Activated naive CD4-positive, alpha-beta T cell treated with anti-CD3 and anti-CD28 coated beads for 36 hours (primary cell): ENCODE data around the gene GGT5. TPM values are rescaled to one million over a fixed set of nuclear protein-coding genes. Genes with fewer than 3 reads are reported as not detected.
"Not testable (repeated sequence)": the region's sequence is repeated elsewhere in the genome, so short reads cannot be mapped to it uniquely, and the experiment has no call there.

Experiments
- CTCF ChIA-PET: fragments of 350-600 bp; sonication (Branson Sonifier 250); formaldehyde crosslinking; loops from one replicate; lab custom pipeline; 2021; ENCODE audit warnings: antibody characterized with exemption; lab: Charles Lee
- DNase-seq: peaks from one replicate; pipeline ENCODE4 v3.0.0-alpha.2; 2020
- H3K27ac Mint-ChIP-seq: one replicate; pipeline ENCODE4 v1.8.0; 2021; ENCODE audit warnings: mild to moderate bottlenecking, mixed read lengths
- H3K27me3 Mint-ChIP-seq: one replicate; pipeline ENCODE4 v1.8.0; 2021; ENCODE audit warnings: low read depth, mixed read lengths
- H3K36me3 Mint-ChIP-seq: one replicate; pipeline ENCODE4 v1.8.0; 2021; ENCODE audit warnings: low read depth, mixed read lengths
- H3K4me1 Mint-ChIP-seq: one replicate; pipeline ENCODE4 v1.8.0; 2021; ENCODE audit warnings: low read depth, mixed read lengths
- H3K4me3 Mint-ChIP-seq: one replicate; pipeline ENCODE4 v1.8.0; 2021; ENCODE audit warnings: mild to moderate bottlenecking, moderate library complexity, mixed read lengths
- H3K9me3 Mint-ChIP-seq: one replicate; pipeline ENCODE4 v1.8.0; 2021; ENCODE audit warnings: mixed read lengths
- intact Hi-C: fragments of 100-400 bp; cut with micrococcal nuclease; formaldehyde crosslinking; loops from one replicate; pipeline ENCODE4 v1.15.1; 2023
- total RNA-seq, 2 experiments: library from RNA; stranded (reverse); gene quantifications; one replicate each; pipeline ENCODE4 v1.2.3, GENCODE V29; 2021

Gene GGT5
- total RNA-seq, 2 experiments from 2014 or later = not detected

DNA sequence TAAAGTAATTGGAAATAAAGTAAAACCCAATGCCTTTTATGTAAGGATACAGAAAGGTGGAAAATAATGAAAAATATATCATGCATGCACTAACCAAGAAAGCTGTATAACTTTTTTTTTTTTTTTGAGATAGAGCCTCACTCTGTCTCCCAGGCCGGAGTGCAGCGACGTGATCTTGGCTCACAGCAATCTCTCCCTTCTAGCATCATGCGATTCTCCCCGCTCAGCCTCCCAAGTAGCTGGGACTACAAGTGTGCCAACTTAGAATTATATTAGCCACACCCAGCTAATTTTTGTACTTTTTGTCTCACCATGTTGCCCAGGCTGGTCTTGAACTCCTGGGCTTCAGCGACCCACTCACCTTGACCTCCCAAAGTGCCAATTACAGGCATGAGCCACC is 4.5 kb downstream of the GGT5 start:
- no peak overlapping the region for H3K27ac Mint-ChIP-seq
- no peaks in the 10 kb centered on the region for H3K36me3 Mint-ChIP-seq
- peaks cover 36% of the 10 kb centered on the region for H3K4me1 Mint-ChIP-seq
- no peak overlapping the region for H3K4me3 Mint-ChIP-seq
- H3K9me3 Mint-ChIP-seq = no peaks in the 10 kb centered on the region
- H3K27me3 Mint-ChIP-seq = no peaks in the 10 kb centered on the region
- intact Hi-C loops = loop anchor here (5.0 kb wide), 1 partner anchor 53 kb away; no protein-coding TSS in a partner anchor
- no peak for DNase-seq
- CTCF ChIA-PET = interaction anchor here (1.0 to 2.4 kb wide), 2 partner anchors 9 to 83 kb away, joined by 3 to 17 read pairs; no protein-coding TSS in a partner anchor

DNA sequence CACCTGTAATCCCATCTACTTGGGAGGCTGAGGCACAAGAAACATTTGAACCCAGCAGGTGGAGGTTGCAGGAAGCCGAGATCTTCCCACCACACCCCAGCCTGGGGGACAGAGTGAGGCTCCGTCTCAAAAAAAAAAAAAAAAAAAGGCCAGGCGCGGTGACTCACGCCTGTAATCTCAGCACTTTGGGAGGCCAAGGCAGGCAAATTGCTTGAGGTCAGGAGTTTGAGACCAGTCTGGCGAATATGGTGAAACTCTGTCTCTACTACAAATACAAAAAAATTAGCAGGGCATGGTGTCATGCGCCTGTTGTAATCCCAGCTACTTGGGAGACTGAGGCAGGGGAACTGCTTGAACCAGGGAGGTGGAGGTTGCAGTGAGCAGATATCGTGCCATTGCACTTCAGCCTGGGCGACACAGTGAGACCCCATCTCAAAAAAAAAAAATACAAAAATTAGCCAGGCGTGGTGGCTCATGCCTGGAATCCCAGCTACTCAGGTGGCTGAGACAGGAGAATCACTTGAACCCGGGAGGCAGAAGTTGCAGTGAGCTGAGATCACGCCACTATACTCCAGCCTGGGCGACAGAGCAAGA is 6.7 kb downstream of the GGT5 start:
- H3K27me3 Mint-ChIP-seq, H3K36me3 Mint-ChIP-seq, H3K27ac Mint-ChIP-seq, intact Hi-C loops, H3K4me3 Mint-ChIP-seq, CTCF ChIA-PET, DNase-seq, H3K9me3 Mint-ChIP-seq: not testable (repeated sequence)
- H3K4me1 Mint-ChIP-seq = peaks cover 25% of the 10 kb centered on the region

DNA sequence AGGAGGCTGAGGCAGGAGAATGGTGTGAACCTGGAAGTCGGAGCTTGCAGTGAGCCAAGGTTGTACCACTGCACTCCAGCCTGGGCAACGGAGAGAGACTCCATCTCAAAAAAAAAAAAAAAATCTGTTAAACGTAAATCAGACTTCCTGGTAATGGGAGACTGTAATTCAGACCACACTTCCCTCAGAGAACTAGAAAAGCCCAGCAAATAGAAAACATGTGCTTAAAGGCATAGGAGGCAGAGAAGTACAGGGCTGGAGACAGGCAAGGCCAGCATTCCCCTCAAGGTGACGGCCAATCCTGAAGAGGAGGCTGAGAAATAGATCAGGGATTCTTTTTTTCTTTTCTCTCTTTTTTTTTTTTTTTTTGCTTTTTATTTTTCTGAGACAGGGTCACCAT is 8.2 kb downstream of the GGT5 start:
- CTCF ChIA-PET = no interaction called here
- DNase-seq = no peak
- intact Hi-C loops = no loop called here
- no peak overlapping the region for H3K27ac Mint-ChIP-seq
- no peaks in the 10 kb centered on the region for H3K36me3 Mint-ChIP-seq
- H3K27me3 Mint-ChIP-seq = no peaks in the 10 kb centered on the region
- peaks cover 12% of the 10 kb centered on the region for H3K4me1 Mint-ChIP-seq
- no peak overlapping the region for H3K4me3 Mint-ChIP-seq
- H3K9me3 Mint-ChIP-seq = no peaks in the 10 kb centered on the region

DNA sequence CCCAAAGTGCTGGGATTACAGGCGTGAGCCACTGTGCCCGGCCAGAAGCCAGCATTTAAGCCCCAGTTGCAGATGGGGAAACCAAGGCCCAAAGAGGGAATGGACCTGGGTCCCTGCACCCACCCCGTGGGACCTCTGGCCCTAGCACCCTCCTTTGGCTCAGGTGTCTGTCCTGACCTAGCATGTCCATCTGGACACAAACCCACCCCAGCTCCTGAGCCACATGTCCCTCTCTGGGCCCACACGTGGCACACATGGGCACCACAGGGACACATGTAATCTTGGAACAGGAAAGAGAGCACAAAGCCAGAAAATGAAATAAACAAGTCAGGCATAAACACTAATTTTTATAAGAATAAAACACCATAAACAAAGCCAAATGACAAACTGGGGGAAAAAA is 9.6 kb downstream of the GGT5 start:
- Mint-ChIP-seq H3K9me3 (no peaks in the 10 kb centered on the region), H3K27me3 (no peaks in the 10 kb centered on the region), H3K4me3 (no peak overlapping the region), H3K4me1 (peaks cover 3% of the 10 kb centered on the region), H3K27ac (no peak overlapping the region), H3K36me3 (no peaks in the 10 kb centered on the region)
- CTCF ChIA-PET = interaction anchor here (0.6 to 0.7 kb wide), 3 partner anchors 50 to 588 kb away, joined by 3 to 5 read pairs (median 4); no protein-coding TSS in a partner anchor
- intact Hi-C loops = no loop called here
- no peak for DNase-seq

DNA sequence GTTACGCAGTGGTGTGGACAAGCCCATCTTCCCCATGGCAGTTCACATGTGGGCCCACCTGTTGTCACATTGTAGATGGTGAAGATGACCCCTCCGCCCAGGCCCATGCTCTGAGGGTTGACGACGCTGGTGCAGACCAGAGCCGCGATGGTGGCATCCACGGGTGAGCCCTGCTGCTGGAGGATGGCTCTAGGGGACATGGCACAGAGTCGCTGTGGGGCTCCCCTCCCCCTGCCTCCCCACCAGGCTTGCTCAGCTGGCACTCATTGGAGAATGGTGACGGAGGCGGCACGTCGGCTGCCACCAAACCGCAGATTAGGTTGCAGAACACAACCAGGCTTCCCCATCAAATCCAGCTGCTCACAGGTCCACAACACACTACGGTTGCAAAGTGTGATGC is 11.1 kb downstream of the GGT5 start:
- Mint-ChIP-seq H3K36me3 (no peaks in the 10 kb centered on the region), H3K27me3 (no peaks in the 10 kb centered on the region), H3K4me1 (peaks cover 2% of the 10 kb centered on the region), H3K27ac (no peak overlapping the region), H3K9me3 (no peaks in the 10 kb centered on the region), H3K4me3 (no peak overlapping the region)
- CTCF ChIA-PET = interaction anchor here (0.6 to 1.2 kb wide), 2 partner anchors 44 to 278 kb away, joined by 3 read pairs; no protein-coding TSS in a partner anchor
- DNase-seq = no peak
- intact Hi-C loops = no loop called here

DNA sequence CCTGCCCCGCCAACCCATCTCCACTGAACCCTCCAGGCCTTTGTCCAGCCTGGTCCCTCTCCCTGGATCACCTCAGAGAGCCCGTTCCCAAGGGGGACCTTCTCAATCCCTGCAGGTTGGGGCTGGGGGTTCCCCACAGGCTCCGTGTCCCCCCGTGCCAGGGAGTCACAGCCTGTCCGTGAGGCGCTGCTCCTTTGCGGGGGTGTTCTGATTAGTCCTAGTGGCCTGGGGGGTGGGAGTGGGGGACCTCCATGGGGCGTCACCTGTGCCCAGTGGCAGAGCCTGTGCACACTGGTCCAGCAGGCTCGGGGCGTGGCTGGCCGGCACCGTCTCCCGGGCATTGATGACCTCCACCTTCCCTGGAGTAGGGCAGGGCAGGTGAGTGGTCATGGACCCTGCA is 11.6 kb downstream of the GGT5 start:
- Mint-ChIP-seq H3K27ac (no peak overlapping the region), H3K36me3 (no peaks in the 10 kb centered on the region), H3K9me3 (no peaks in the 10 kb centered on the region), H3K4me1 (peaks cover 2% of the 10 kb centered on the region), H3K27me3 (no peaks in the 10 kb centered on the region), H3K4me3 (no peak overlapping the region)
- no peak for DNase-seq
- CTCF ChIA-PET = interaction anchor here (2.6 kb wide), 1 partner anchor 8 kb away, joined by 17 read pairs; no protein-coding TSS in a partner anchor
- intact Hi-C loops = no loop called here

DNA sequence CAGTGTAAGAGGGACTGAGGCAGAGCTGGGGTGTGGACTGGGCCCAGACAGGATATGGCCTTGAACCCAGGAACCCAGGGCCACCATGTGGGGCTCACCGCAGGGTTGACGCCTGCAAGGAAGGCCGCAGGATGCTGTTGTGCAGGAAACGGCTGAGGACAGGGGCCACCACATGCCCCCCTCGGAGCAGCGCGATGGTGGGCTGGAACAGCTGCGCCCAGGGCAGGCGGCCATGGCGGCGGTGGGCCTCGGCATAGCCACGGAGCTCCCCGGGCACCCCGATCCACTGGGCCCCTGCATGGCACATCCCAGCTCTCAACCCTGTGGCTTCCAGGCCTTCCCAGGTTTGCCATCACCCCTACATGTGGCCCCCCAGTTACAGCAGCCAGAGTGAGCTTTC is 12.2 kb downstream of the GGT5 start:
- Mint-ChIP-seq H3K9me3 (no peaks in the 10 kb centered on the region), H3K4me3 (no peak overlapping the region), H3K4me1 (peaks cover 2% of the 10 kb centered on the region), H3K36me3 (no peaks in the 10 kb centered on the region), H3K27ac (no peak overlapping the region), H3K27me3 (no peaks in the 10 kb centered on the region)
- no peak for DNase-seq
- intact Hi-C loops = no loop called here
- CTCF ChIA-PET = interaction anchor here (2.6 kb wide), 1 partner anchor 8 kb away, joined by 17 read pairs; no protein-coding TSS in a partner anchor

DNA sequence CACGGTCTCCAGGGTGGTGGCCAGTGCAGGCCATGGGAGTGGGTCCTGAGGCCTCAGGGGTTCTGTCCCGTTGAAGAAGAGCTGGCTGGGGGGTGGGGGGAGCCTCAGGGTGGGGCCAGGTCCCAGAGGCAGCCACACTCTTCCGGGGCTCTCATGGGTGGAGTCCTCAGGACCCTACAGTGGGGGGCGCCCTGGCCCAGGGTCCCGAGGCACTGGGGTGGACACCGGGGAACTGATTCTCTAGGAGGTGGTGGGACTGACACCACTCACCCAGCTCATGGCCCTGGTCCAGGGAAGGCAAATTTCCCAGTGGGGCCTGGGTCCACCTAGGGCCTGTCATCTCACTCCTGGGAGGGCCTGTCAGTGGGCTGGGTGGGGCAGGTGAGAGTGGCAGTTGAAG is 12.8 kb downstream of the GGT5 start:
- H3K36me3 Mint-ChIP-seq = no peaks in the 10 kb centered on the region
- no peaks in the 10 kb centered on the region for H3K9me3 Mint-ChIP-seq
- intact Hi-C loops = no loop called here
- no peak overlapping the region for H3K27ac Mint-ChIP-seq
- CTCF ChIA-PET = interaction anchor here (1.0 to 2.6 kb wide), 5 partner anchors 9 to 58 kb away, joined by 3 to 17 read pairs (median 7); no protein-coding TSS in a partner anchor
- no peak overlapping the region for H3K4me3 Mint-ChIP-seq
- DNase-seq = no peak
- H3K4me1 Mint-ChIP-seq = peaks cover 2% of the 10 kb centered on the region
- no peaks in the 10 kb centered on the region for H3K27me3 Mint-ChIP-seq

DNA sequence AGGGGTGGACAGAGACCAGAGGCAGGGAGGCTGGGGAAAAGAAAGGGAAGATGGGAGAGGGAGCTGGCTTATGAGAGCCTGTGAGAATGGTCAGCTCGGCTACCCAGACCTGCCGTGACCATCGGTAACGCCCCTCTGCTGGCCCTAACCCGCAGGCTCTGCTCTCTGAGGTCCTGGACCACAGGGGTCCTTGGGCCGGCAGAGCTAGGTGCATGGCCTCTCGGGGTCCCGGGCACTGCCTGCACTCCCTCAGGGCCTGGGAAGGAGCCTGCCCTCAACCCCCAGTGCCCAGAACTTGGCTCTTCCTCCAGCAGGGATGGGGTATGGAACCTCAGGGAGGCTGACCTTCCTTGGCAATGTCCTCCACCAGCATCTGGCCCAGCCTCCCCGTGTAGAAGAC is 13.2 kb downstream of the GGT5 start:
- Mint-ChIP-seq H3K27me3 (no peaks in the 10 kb centered on the region), H3K27ac (no peak overlapping the region), H3K9me3 (no peaks in the 10 kb centered on the region), H3K4me3 (no peak overlapping the region), H3K36me3 (no peaks in the 10 kb centered on the region), H3K4me1 (peaks cover 2% of the 10 kb centered on the region)
- no peak for DNase-seq
- intact Hi-C loops = no loop called here
- CTCF ChIA-PET = interaction anchor here (0.6 to 2.6 kb wide), 6 partner anchors 9 to 152 kb away, joined by 3 to 17 read pairs (median 6); no protein-coding TSS in a partner anchor

DNA sequence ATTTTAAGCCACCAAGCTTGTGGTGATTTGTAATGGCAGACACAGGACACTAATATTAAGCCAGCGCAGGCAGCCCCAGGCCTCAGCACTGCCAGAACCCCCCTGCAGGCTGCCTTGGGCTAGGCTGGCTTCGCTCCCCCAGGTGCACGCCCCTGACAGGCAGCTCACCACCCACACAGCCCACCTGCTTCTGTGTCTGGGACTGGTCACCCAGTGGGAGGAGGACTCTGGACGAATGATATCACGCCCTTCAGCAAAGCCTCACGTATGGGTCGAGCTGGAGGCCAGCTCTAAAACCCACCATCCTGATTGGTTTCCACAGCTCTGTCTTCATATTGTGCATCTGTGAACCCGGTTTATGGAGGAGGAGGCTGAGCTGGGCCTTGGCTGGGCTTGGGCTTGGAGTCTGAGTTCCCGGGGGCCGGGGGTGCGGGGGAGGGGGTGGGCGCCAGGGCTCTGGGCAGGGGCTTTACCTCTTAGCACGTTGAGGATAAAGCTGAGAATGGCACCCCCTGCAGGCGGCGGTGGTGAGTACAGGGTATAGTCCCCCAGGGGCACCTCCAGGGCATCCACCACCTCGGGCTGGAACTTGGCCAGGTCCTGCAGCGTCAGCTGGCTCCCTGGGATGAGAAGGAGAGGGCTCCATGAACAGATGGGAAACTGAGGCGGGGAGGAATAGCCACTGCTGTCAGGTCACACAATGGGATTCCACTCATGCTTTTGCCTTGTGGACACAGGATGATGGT is 13.8 kb downstream of the GGT5 start:
- H3K36me3 Mint-ChIP-seq = no peaks in the 10 kb centered on the region
- no peak overlapping the region for H3K27ac Mint-ChIP-seq
- intact Hi-C loops = no loop called here
- no peaks in the 10 kb centered on the region for H3K27me3 Mint-ChIP-seq
- H3K9me3 Mint-ChIP-seq = no peaks in the 10 kb centered on the region
- DNase-seq = peak; percentile 73
- H3K4me3 Mint-ChIP-seq = no peak overlapping the region
- CTCF ChIA-PET = interaction anchor here (0.6 to 2.6 kb wide), 8 partner anchors 8 to 215 kb away, joined by 3 to 17 read pairs (median 4); no protein-coding TSS in a partner anchor
- H3K4me1 Mint-ChIP-seq = peaks cover 2% of the 10 kb centered on the region

DNA sequence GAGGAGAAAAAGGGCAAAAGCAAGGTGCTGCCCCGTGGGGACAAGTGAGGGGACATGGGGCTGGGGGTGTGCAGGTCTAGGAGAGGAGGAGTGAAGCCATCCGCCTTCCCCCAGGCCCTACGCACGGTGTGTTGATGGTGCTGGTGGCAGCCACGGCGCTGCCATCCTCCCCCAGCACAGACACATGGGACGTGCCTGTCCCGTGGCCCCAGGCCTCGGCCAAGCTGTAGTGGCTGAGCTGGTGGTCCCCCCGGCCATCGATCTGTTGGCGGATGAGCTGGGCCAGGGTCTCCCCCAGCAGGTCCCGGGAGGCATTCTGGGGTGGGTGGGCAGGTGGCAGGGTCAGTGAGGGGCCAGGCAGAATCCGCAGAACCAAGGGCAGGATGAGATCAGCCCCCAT is 18.9 kb downstream of the GGT5 start:
- H3K36me3 Mint-ChIP-seq = no peaks in the 10 kb centered on the region
- no peak overlapping the region for H3K27ac Mint-ChIP-seq
- DNase-seq = no peak
- CTCF ChIA-PET = no interaction called here
- peaks cover 2% of the 10 kb centered on the region for H3K9me3 Mint-ChIP-seq
- no peaks in the 10 kb centered on the region for H3K4me1 Mint-ChIP-seq
- intact Hi-C loops = no loop called here
- no peak overlapping the region for H3K4me3 Mint-ChIP-seq
- H3K27me3 Mint-ChIP-seq = no peaks in the 10 kb centered on the region

DNA sequence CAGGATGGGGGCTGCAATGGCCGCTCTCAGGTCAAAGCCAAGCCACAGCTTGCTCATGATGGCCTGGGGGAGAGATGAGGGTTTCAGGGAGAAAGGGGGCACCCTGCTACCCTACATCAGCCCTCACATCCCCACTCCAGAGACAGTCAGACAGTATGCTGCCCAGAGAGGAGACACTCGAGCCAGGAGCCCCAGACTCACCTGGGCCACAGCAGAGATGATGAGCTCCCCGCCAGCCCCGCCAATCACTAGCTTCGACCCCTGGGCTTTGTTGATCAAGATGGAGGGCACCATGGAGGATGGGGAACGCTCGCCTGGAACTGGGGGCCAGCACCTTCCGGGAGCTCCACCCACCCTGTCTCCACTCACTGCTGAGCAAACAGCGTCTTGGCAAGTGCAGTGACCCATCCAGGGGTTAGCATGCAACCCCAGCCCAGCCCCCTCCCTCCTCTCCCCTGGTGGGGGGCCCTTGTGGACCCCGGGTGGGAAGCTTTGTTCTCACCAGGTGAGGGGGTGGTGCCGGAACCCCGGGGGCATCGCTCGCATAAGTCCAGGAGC is 19.8 kb downstream of the GGT5 start:
- intact Hi-C loops = no loop called here
- H3K27me3 Mint-ChIP-seq = no peaks in the 10 kb centered on the region

More for the DNA sequence above, 19.8 kb downstream of the GGT5 start:
- H3K36me3 Mint-ChIP-seq = no peaks in the 10 kb centered on the region
- CTCF ChIA-PET = no interaction called here
- H3K27ac Mint-ChIP-seq = no peak overlapping the region
- no peak for DNase-seq
- H3K4me3 Mint-ChIP-seq = no peak overlapping the region
- no peaks in the 10 kb centered on the region for H3K4me1 Mint-ChIP-seq
- H3K9me3 Mint-ChIP-seq = peaks cover 2% of the 10 kb centered on the region
